Measurements from ENCODE around the gene BICRA. TPM values are rescaled to one million over a fixed set of nuclear protein-coding genes. Genes with fewer than 3 reads are reported as not detected.
A peak's percentile ranks its signal among the peaks of the same experiment; 100 is the strongest.

The BICRA gene
- 55.5 TPM for total RNA-seq (ENCODE audit: unreplicated experiment)
- long read RNA-seq, partial matches to known transcripts: 0 of 4 reads
- long read RNA-seq, other reads (novel, unspliced or antisense): 1 of 4 reads

DNA sequence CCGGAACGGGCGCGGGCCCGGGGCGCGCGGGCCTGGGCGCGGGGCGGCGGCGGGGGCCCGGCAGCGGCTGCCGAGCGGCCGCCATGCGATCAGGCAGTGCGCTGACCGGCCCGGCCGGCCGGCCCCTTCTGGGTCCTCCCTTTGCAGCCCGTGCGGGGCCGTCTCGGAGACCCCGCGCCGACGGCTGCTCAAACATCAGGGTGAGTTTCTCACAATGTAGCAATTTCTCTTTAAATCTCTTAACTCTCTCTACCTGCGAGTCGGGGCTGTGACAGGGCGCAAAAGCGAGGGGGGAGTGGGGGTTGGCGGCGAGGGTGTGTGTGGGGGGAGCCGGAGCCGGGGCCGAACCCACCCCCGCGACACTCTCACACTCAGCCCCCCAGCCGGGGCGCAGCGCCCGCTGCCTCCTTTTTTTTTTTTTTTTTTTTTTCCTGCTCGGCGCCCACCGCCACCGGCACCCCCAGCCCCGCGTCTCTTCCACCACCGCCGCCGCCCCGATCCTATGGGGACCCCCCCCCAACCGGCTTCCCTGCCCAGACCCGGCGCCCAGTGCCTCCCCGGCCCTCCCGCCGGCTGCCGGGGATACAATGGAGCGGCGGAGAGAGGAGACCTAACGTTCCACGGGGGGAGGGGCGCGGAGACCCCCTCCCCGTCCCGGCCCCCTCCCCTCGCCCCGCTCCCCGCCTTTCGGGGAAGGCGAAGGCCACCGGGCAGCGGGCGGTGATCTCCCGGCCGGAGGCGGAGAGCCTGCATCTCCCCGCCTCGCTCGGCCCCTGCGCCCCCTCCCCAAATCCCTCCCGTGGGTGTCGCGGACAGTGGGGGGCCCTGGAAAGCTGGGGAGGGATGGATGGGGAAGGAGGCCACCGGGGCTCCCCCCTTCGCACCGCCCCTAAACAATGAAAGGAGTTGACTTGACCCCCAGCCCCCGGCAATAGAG lies at the start of gene BICRA:
Gene BICRA, plus strand, starts transcription at position 166 of the 937 bp plus-strand sequence. CDS start 64,441 bp downstream, outside the sequence.
- DNase-seq: peak; percentile 90
- no peak for TF ChIP-seq CTCF (IDR thresholded peaks at IDR 0.05; ENCODE audit: partially characterized antibody, unreplicated experiment)
- Mint-ChIP-seq H3K27me3 (ENCODE audit: unreplicated experiment) (no peaks in the 10 kb centered on the region), H3K4me1 (ENCODE audit: low read depth, unreplicated experiment) (peaks cover 26% of the 10 kb centered on the region), H3K36me3 (ENCODE audit: unreplicated experiment) (no peaks in the 10 kb centered on the region), H3K9me3 (ENCODE audit: unreplicated experiment) (peaks cover 6% of the 10 kb centered on the region), H3K27ac (ENCODE audit: unreplicated experiment) (peak within 1 kb of the TSS; percentile 97), H3K4me3 (ENCODE audit: unreplicated experiment) (peak within 1 kb of the TSS; percentile 86)

GRCh38 chr19:47560999-47561398 lies 47.9 kb upstream of the BICRA start:
- no peak for TF ChIP-seq CTCF (IDR thresholded peaks at IDR 0.05; ENCODE audit: partially characterized antibody, unreplicated experiment)
- DNase-seq: no peak
- Mint-ChIP-seq H3K4me1 (ENCODE audit: low read depth, unreplicated experiment) (no peaks in the 10 kb centered on the region), H3K9me3 (ENCODE audit: unreplicated experiment) (peaks cover 2% of the 10 kb centered on the region), H3K4me3 (ENCODE audit: unreplicated experiment) (no peak overlapping the region), H3K27me3 (ENCODE audit: unreplicated experiment) (peaks cover 8% of the 10 kb centered on the region), H3K27ac (ENCODE audit: unreplicated experiment) (no peak overlapping the region), H3K36me3 (ENCODE audit: unreplicated experiment) (no peaks in the 10 kb centered on the region)

GRCh38 chr19:47561440-47562057 lies 47.4 kb upstream of the BICRA start:
- no peak for DNase-seq
- peaks cover 2% of the 10 kb centered on the region for H3K9me3 Mint-ChIP-seq (ENCODE audit: unreplicated experiment)
- no peak for TF ChIP-seq CTCF (IDR thresholded peaks at IDR 0.05; ENCODE audit: partially characterized antibody, unreplicated experiment)
- H3K4me1 Mint-ChIP-seq (ENCODE audit: low read depth, unreplicated experiment): no peaks in the 10 kb centered on the region
- H3K27me3 Mint-ChIP-seq (ENCODE audit: unreplicated experiment): peaks cover 8% of the 10 kb centered on the region
- no peak overlapping the region for H3K27ac Mint-ChIP-seq (ENCODE audit: unreplicated experiment)
- H3K36me3 Mint-ChIP-seq (ENCODE audit: unreplicated experiment): no peaks in the 10 kb centered on the region
- no peak overlapping the region for H3K4me3 Mint-ChIP-seq (ENCODE audit: unreplicated experiment)

GRCh38 chr19:47564081-47564480 lies 44.9 kb upstream of the BICRA start:
- H3K4me3 Mint-ChIP-seq (ENCODE audit: unreplicated experiment): no peak overlapping the region
- H3K27me3 Mint-ChIP-seq (ENCODE audit: unreplicated experiment): peaks cover 8% of the 10 kb centered on the region
- TF ChIP-seq CTCF (IDR thresholded peaks at IDR 0.05; ENCODE audit: partially characterized antibody, unreplicated experiment): no peak
- H3K36me3 Mint-ChIP-seq (ENCODE audit: unreplicated experiment): no peaks in the 10 kb centered on the region
- no peak for DNase-seq
- peaks cover 2% of the 10 kb centered on the region for H3K9me3 Mint-ChIP-seq (ENCODE audit: unreplicated experiment)
- no peaks in the 10 kb centered on the region for H3K4me1 Mint-ChIP-seq (ENCODE audit: low read depth, unreplicated experiment)
- H3K27ac Mint-ChIP-seq (ENCODE audit: unreplicated experiment): no peak overlapping the region
